NCI-H2081 (cell line): ENCODE measurements around the gene TTC36.
"Not testable (repeated sequence)": the region's sequence is repeated elsewhere in the genome, so short reads cannot be mapped to it uniquely, and the experiment has no call there.

Source experiments
- DNase-seq, 2 experiments: peaks; one replicate each; lab custom pipeline; 2025; lab: John Stamatoyannopoulos, UW

TTC36 gene

DNA sequence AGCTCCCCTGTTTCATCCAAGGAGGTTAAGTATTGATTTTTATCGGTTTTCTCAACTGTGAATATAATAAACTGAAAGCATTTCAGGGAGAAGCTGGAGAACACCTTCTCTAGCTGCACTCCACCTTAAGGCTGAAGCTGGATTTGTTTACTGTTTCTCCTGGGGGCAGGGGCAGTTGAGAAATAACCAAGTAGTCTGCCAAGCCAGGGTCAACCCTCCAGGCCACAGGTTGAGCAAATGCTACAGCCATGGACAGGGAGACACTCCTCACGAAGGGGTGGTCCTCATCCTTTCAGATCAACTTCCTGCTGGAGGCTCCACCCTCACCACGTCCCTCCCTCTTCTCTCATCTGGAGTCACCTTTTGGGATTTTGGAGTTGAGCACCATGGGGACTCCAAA lies at the start of gene TTC36:
TTC36 (plus strand) TSS at position 366 of the 400 bp plus-strand sequence; CDS start at position 387, 21 bp downstream.
- DNase-seq: no peak

DNA sequence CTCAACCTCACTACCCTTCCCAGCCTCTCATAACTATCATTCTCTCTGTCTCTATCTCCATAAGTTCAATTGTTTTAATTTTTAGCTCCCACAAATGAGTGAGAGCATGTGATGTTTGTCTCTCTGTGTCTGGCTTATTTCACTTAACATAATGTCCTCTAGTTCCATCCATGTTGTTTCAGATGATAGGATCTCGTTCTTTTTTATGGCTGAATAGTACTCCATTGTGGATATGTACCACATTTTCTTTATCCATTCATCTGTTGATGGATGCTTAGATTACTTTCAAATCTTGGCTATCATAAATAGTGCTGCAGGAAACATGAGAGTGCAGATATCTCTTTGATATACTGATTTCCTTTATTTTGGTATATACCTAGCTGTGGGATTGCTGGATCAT lies 46.0 kb upstream of the TTC36 start:
- not testable (repeated sequence) for DNase-seq

DNA sequence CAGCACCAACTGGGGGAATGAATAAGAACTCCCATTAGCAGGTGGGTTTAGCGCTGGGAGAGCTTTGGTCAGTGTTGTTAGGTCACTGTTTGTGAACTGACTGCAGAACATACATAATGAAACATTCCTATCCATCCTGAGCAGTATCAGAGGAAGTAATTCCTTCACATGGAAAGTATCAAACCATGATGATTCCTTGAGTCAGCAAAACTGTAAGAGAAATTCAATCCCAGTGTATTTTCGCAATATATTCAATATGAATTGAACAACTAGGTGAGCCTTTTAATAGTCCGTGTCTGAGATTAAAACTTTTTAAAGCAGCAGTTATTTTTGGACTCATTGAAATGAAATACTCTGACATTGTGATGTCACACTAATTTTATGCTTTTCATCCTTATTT lies 42.9 kb upstream of the TTC36 start:
- DNase-seq: no peak

- DNase-seq: no peak
These were observed 42.0 kb upstream of the TTC36 start for GRCh38 chr11:118485273-118485672.

DNA sequence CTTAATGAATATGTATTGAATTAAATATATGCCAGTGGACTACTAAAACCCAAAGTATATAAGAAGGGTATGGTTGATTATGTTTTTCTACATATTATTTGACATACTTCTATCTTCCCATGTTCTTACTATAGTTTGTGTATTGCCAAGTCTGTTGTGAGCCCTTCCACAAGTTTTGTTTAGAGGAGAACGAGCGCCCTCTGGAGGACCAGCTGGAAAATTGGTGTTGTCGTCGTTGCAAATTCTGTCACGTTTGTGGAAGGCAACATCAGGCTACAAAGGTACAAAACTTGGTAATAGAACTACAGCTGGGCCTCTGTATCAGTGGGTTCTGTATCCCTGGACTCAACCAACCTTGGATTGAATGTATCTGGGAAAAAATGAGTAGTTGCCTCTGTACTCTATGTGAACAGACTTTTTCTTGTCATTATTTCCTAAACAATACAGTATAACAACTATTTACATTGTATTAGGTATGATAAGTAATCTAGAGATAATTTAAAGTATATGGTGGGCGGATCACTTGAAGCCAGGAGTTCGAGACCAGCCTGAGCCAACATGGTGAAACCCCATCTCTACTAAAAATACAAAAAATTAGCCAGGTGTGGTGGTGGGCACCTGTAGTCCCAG lies 38.7 kb upstream of the TTC36 start:
- peak; percentile 70 to 74 for DNase-seq

DNA sequence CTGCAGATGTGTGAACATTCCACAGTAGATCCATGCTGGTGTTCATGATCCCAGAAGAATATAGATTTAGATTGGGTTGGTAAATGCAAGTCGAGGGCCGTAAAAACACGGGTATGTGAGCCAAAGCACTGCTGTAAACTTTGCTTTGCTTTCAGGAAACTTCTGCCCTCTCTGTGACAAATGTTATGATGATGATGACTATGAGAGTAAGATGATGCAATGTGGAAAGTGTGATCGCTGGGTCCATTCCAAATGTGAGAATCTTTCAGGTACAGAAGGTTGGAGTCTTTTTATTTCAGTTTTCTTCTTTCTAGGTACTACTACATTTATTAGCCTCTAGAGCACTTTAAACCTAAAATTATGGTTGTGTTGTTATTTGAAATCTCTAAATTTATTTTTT lies 36.2 kb upstream of the TTC36 start:
- DNase-seq: no peak

GRCh38 chr11:118497831-118498230 lies 29.4 kb upstream of the TTC36 start:
- no peak for DNase-seq

DNA sequence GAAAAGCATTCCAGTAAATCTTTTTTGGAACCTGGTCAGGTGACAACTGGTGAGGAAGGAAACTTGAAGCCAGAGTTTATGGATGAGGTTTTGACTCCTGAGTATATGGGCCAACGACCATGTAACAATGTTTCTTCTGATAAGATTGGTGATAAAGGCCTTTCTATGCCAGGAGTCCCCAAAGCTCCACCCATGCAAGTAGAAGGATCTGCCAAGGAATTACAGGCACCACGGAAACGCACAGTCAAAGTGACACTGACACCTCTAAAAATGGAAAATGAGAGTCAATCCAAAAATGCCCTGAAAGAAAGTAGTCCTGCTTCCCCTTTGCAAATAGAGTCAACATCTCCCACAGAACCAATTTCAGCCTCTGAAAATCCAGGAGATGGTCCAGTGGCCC lies 24.1 kb upstream of the TTC36 start:
- no peak for DNase-seq

DNA sequence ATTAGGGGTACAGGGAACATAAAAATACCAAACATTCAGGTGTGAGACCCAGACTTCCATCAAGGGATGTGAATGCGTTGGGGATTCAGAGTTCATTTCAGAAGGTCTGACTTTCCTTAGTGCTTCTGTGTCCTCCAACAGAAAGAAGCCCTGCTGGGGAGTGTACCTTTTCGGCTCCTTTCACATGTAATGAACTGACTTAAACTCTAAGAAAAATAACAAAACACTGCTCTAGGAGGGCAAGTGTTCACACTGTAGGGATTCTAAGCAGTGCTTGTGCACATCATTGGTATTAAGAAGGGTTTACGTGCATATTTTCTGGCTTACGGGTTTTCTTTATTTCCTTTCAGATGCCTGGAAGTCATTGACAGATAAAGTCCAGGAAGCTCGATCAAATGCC lies 15.7 kb upstream of the TTC36 start:
- no peak for DNase-seq

DNA sequence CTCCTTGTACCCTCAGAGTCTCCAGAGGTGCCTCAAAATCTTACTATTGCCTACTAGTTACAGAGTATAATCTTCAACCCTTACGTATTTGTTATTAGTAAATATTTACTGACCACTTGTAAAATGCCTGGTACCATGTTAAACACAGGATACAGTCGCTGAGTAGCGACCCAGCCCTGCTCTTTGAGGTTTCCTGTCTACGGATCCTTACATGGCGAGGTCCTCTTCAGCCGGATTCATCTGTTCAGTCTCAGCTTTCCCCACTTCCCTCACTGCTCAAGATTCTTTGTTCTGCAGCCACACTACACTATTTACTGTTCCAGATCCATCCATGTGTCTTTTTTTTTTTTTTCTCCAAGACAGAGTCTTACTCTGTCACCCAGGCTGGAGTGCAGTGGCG lies 13.2 kb upstream of the TTC36 start:
- no peak for DNase-seq

GRCh38 chr11:118519549-118519948 lies 7.7 kb upstream of the TTC36 start:
- DNase-seq: no peak

DNA sequence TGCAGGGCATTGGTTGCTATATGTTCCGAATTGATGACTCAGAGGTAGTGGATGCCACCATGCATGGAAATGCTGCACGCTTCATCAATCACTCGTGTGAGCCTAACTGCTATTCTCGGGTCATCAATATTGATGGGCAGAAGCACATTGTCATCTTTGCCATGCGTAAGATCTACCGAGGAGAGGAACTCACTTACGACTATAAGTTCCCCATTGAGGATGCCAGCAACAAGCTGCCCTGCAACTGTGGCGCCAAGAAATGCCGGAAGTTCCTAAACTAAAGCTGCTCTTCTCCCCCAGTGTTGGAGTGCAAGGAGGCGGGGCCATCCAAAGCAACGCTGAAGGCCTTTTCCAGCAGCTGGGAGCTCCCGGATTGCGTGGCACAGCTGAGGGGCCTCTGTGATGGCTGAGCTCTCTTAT lies 5.4 kb upstream of the TTC36 start:
- no peak for DNase-seq

GRCh38 chr11:118522571-118523072 lies 4.7 kb upstream of the TTC36 start:
- DNase-seq: peak in 1 of 2 experiments; percentile 4

GRCh38 chr11:118524356-118524755 lies 2.9 kb upstream of the TTC36 start:
- DNase-seq: no peak

GRCh38 chr11:118524757-118525470 lies 2.4 kb upstream of the TTC36 start:
- DNase-seq: no peak

DNA sequence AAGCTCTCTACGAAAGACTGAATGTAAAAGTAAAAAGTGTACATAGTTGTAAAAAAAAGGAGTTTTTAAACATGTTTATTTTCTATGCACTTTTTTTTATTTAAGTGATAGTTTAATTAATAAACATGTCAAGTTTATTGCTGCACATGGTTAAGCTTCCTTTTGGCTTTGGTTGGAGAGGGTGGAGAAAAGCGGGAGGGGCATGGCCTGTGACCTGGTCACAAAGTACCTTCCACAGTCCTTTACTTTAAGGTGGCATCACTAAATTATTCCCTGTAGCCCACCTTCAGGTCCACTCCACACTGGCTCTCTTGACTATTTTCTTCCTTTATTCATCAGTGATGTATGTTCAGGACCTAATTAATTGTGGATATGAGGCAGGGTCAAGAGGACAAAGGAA lies 586 bp upstream of the TTC36 start:
- no peak for DNase-seq

DNA sequence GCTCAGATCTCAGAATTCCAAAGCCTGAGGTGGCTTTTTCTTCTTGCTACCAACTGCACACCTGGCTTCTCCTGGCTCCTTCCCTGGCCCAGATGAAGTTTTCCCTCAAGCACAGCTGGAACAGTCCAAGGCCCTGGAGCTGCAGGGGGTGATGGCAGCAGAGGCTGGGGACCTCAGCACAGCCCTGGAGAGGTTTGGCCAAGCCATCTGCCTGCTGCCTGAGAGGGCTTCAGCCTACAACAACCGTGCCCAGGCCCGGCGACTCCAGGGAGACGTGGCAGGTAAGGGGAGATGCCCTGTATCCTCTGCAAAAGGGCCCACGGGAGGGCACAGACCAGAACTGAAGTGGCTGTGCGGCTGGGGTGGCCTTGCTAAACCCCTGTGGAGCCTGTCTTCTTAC lies 1.2 kb downstream of the TTC36 start:
- no peak for DNase-seq

DNA sequence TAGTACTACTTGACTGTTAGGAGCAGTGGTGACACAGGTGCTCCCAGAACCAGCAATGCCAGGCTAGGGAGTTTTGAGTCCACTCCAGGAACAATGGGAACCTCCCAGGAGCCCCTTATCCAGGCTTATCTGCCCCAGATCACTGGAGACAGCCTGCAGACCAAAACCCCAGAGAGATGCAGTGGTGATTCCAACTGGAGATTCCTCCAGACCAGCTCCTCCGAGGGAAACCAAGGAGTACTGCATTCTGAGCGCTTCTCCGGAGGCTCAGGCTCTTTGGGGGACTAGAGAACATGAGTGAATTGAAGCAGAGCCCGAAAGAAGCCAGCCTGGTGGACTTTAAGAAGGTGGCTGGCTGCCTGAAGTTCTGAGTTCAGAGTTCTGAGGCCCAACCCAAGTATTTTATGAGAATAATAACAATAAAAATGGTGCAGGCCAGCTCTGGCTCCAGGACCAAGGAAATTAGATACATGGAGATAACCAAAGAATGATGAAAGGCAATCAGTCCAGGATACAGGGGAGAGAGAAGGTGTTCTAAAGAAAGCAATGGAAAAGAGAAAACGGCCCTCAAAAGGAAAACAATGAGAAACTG lies 2.4 kb downstream of the TTC36 start:
- no peak for DNase-seq

GRCh38 chr11:118530180-118530682 lies 3.0 kb downstream of the TTC36 start:
- peak; percentile 70 to 92 for DNase-seq

DNA sequence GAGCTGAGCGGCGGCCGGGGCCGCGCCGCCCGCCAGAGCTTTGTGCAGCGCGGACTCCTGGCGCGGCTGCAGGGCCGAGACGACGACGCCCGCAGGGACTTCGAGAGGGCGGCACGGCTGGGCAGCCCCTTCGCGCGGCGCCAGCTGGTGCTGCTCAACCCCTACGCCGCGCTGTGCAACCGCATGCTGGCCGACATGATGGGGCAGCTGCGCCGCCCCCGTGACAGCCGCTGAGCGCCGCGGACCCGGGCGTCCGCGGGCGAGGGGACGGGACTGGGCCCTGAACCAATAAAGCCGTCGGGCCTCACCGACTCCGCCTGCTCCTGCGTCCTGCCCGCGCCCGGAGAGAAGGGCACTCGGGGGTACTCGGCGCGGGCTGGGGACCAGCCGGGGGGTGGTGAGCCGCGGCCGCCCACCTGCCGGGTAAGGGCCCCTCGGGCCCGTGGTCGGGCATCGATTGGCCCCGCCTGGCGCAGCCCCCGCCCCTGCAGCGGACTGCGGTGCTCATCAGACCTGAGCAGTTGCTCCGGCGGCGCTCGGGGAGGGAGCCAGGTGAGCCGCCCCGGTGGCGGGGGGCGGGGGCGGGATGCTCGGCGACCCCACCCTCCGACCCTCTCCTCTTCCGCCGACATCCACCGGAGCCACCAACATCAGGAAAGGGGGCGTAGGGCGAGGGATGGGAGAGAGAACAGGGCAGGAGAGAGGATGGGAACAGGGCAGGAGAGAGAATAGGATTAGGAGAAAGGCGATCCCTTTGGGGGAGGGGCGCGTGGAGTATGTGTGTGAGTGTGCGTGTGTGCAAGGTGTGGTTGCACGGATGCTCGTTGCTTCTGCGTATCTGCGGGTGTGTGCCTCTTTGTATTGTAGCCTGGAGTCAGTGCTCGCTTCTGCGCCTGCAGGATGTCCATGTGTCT lies 3.7 kb downstream of the TTC36 start, which contains the start of gene TMEM25:
TMEM25 (plus strand) TSS at position 510 of the 914 bp plus-strand sequence. CDS start 610 bp downstream, outside the sequence.
- peak; percentile 55 to 83 for DNase-seq

DNA sequence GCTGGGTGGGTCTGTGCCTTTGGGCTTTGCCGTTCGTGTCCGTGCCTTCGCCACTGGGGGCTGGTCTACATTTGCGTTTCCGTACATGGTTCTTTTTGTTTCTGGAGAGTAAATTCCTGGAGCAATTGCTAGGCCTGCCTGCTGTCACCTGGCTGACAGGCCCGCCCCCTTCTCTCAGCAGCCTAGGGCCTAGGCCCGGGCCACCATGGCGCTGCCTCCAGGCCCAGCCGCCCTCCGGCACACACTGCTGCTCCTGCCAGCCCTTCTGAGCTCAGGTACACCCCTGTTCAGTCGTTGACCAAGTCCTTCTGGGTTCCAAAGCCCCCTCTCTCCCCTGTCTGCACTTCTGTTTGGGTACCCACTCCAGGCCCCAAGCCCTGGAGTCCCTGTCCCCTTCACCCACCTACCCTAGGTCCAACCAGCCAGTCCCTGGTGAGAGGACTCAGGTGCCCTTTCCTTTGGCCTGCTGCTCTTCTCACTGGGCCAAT lies 4.4 kb downstream of the TTC36 start:
- no peak for DNase-seq

DNA sequence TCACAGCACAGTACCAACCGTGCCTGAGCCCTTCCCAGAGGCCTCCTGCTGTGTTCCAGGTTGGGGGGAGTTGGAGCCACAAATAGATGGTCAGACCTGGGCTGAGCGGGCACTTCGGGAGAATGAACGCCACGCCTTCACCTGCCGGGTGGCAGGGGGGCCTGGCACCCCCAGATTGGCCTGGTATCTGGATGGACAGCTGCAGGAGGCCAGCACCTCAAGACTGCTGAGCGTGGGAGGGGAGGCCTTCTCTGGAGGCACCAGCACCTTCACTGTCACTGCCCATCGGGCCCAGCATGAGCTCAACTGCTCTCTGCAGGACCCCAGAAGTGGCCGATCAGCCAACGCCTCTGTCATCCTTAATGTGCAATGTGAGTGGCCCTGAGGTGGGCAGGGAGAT lies 4.8 kb downstream of the TTC36 start:
- no peak for DNase-seq
